HL-60 (cell line): ENCODE data around the gene NME3.

ENCODE experiments used
- CTCF ChIP-seq: IDR thresholded peaks from one replicate; pipeline ENCODE4 v1.5.1; 2011; ENCODE audit warnings: low read length, control low read depth, inconsistent platforms; ENCODE audit not compliant: insufficient read depth
- GABPA ChIP-seq: IDR thresholded peaks from 2 replicates; pipeline ENCODE4 v1.6.1; 2012; ENCODE audit warnings: low read depth
- REST ChIP-seq: IDR thresholded peaks from 2 replicates; pipeline ENCODE4 v1.6.1; 2012; ENCODE audit warnings: low read depth; ENCODE audit not compliant: insufficient replicate concordance

- no peak for TF ChIP-seq CTCF
- no peak for TF ChIP-seq REST
- TF ChIP-seq GABPA, result no peak
These were observed 46.9 kb downstream of the NME3 start for GRCh38 chr16:1724491-1724890.
